NT2/D1 (cell line): ENCODE results near the gene OR10H1.
A peak's percentile ranks its signal among the peaks of the same experiment; 100 is the strongest.
"Not testable (repeated sequence)": the region's sequence is repeated elsewhere in the genome, so short reads cannot be mapped to it uniquely, and the experiment has no call there.

Experiments
- DNase-seq: peaks from one replicate; pipeline ENCODE4 v3.0.0-alpha.2; 2011; ENCODE audit warnings: low read depth, low spot score
- H3K27me3 ChIP-seq: 2 replicates; pipeline ENCODE4 v1.6.0; 2011; ENCODE audit warnings: mild to moderate bottlenecking; ENCODE audit not compliant: insufficient read length, insufficient read depth
- H3K36me3 ChIP-seq: 2 replicates; pipeline ENCODE4 v1.6.1; 2011; ENCODE audit warnings: mild to moderate bottlenecking, low read length, mixed read lengths; ENCODE audit not compliant: insufficient read depth, insufficient read length
- H3K4me1 ChIP-seq: 2 replicates; pipeline ENCODE4 v1.5.1; 2011; ENCODE audit not compliant: insufficient read depth, insufficient read length
- H3K4me3 ChIP-seq: 2 replicates; pipeline ENCODE4 v1.5.1; 2011; ENCODE audit warnings: low read depth; ENCODE audit not compliant: insufficient read length
- H3K9ac ChIP-seq: 2 replicates; pipeline ENCODE4 v1.6.0; 2011; ENCODE audit warnings: low read depth; ENCODE audit not compliant: insufficient read length
- H3K9me3 ChIP-seq: 2 replicates; pipeline ENCODE4 v1.5.1; 2011; ENCODE audit warnings: mild to moderate bottlenecking, low read length; ENCODE audit not compliant: insufficient read depth
- SUZ12 ChIP-seq: IDR thresholded peaks from 2 replicates; pipeline ENCODE4 v1.6.1; 2011; ENCODE audit not compliant: insufficient read length, insufficient read depth; ENCODE audit errors: extremely low read depth
- YY1 ChIP-seq: IDR thresholded peaks from 2 replicates; pipeline ENCODE4 v1.6.1; 2011; ENCODE audit not compliant: insufficient read length, insufficient read depth
- ZNF274 ChIP-seq: IDR thresholded peaks from 2 replicates; pipeline ENCODE4 v1.6.1; 2011; ENCODE audit warnings: mild to moderate bottlenecking, low read depth, low read length

Gene OR10H1

DNA sequence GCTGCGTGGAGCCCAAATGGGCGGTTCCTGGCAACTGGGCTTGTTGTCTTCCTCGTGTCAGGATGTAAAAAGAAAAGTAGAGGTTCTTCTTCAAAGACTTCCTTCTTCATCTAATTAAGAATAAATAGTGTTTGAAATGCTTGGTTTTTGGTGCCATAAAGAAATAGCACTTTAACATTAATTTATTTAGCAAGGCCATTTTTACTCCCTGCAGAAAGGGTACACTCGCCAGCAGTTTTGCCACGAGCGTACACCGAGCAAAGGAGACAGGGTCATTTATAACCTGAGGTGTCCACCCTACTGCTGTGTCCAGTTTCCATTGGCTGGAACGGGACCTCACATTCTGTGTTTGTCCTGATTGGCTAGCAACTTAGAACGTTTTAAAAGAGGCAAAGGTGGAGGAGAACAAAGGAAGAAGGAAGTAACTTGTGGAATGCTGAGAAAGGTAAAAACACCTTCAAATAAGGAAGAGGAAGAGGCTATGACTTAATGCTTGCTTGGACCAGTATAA lies 21.8 kb upstream of the OR10H1 start:
- TF ChIP-seq YY1 (no peak), ZNF274 (no peak), SUZ12 (no peak)
- DNase-seq = no peak
- no peaks in the 10 kb centered on the region for H3K4me1 ChIP-seq
- peak overlapping the region; percentile 92 for H3K4me3 ChIP-seq
- no peaks in the 10 kb centered on the region for H3K36me3 ChIP-seq
- no peaks in the 10 kb centered on the region for H3K9me3 ChIP-seq
- peak overlapping the region; percentile 33 for H3K9ac ChIP-seq
- H3K27me3 ChIP-seq = no peaks in the 10 kb centered on the region

DNA sequence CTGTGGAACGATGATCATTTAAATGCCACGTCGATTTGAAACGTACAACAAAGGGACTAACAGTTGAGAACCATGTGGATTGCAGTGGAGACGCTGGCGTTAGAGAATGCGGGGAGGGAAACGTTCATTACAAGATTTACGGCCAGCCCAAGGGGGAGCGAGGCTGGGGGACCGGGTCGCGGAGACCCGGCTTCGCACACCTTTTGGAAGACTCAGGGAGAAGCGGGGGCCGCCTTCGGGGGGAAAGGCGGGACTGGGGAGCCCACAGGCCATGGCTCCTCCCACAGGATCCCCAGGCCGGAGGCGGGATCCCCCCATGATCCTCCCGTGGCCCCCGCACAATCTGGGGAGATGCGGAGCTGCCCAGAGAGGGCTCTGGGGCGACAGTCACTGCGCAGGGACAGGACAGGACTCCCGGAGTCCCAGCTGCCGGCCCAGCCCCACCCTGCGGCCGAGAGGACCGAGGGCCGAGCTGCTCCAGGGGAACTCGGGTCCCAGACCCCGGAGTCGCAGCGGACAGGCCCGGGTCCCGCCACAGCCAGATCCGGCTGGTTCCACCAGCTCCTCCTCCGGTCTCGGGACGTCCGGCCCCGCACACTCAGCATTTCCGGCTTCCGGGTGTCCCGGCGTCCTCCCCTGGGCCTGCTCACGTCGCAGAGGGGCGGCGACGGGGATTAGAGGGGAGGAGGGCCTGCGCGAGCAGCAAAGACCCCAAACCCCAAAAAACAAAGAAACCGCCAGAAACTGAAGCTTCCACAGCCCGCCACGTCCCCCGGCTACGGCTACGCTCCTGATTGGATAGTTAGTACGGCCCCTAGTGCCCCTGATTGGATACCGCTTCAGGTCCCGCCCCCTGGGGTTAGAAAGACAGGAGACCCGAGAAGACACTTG lies 21.1 kb upstream of the OR10H1 start:
- TF ChIP-seq YY1 (no peak), ZNF274 (no peak), SUZ12 (no peak)
- DNase-seq = peak; percentile 94
- Histone ChIP-seq H3K4me3 (peak overlapping the region; percentile 92), H3K9me3 (no peaks in the 10 kb centered on the region), H3K27me3 (no peaks in the 10 kb centered on the region), H3K36me3 (no peaks in the 10 kb centered on the region), H3K4me1 (no peaks in the 10 kb centered on the region), H3K9ac (peak overlapping the region; percentile 99)

DNA sequence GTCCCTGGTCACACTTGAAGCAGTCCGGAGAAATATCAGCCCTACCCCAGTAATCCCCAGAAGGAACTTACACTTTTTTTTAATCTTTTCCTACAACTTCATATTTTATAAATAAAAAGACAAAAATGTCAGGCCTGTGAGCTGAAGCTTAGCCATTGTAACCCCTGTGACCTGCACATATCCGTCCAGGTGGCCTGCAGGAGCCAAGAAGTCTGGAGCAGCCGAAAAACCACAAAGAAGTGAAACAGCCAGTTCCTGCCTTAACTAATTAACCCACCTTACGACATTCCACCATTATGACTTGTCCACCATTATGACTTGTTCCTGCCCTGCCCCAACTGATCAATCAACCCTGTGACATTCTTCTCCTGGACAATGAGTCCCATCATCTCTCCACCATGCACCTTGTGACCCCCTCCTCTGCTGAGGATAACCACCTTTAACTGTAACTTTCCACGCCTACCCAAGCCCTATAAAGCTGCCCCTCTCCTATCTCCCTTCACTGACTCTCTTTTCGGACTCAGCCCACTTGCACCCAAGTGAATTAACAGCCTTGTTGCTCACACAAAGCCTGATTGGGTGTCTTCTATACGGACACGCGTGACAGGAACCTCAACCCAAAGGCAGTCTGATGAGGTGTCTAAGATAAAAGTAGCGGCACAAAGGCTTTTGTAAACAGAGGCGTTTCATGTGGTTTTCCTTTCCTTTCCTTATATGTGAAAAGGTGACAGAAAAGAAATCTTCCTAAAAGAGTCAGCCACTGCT lies 20.3 kb upstream of the OR10H1 start:
- Histone ChIP-seq H3K9ac (peak overlapping the region; percentile 99), H3K4me3 (peak overlapping the region; percentile 92)
- H3K27me3 ChIP-seq, H3K4me1 ChIP-seq, DNase-seq, H3K9me3 ChIP-seq, H3K36me3 ChIP-seq: not testable (repeated sequence)

DNA sequence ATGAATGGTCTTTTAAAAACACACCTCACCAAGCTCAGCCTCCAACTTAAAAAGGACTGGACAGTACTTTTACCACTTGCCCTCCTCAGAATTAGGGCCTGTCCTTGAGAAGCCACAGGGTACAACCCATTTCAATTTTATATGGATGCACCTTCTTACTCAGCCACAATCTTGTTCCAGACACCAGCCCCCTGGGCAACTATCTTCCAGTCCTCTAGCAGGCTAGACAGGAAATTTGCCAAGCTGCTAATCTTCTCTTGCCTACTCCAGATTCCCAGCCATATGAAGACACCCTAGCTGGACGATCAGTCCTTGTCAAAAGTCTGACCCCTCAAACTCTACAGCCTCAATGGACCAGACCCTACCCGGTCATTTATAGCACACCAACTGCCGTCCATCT lies 18.8 kb upstream of the OR10H1 start:
- H3K36me3 ChIP-seq, H3K9me3 ChIP-seq, DNase-seq, H3K27me3 ChIP-seq, H3K9ac ChIP-seq, H3K4me3 ChIP-seq, H3K4me1 ChIP-seq: not testable (repeated sequence)

DNA sequence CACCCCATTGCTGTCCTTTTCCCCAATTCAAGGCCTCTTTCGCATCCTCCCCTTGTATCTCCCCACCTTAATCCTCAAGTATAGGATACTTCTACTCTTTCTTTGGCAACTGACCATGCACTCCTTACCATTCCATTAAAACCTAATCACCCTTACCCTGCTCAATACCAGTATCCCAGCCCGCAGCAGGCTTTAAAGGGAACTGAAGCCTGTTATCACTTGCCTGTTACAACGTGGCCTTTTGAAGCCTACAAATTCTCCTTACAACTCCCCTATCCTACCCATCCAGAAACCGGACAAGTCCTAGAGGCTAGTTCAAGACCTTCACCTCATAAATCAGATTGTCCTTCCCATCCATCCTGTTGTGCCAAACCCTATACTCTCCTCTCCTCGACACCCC lies 16.2 kb upstream of the OR10H1 start:
- H3K27me3 ChIP-seq = no peaks in the 10 kb centered on the region
- H3K9me3 ChIP-seq = no peaks in the 10 kb centered on the region
- no peak overlapping the region for H3K9ac ChIP-seq
- peaks cover 2% of the 10 kb centered on the region for H3K4me1 ChIP-seq
- no peak for DNase-seq
- TF ChIP-seq YY1 (no peak), SUZ12 (no peak), ZNF274 (no peak)
- H3K36me3 ChIP-seq = no peaks in the 10 kb centered on the region
- H3K4me3 ChIP-seq = no peak overlapping the region

DNA sequence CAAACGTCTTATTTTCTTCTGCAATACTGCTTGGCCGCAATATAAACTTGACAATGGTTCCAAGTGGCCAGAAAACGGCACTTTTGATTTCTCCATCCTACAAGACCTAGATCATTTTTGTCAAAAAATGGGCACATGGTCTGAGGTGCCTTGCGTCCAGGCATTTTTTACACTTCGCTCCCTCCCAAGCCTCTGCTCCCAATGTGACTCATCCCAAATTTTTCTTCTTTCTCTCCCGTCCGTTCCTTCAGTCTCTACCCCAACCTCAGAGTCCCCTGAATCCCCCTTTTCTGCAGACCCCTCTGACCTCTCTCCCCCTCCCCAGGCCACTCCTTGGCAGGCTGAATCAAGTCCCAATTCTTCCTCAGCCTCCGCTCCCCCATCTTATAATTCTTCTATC lies 14.3 kb upstream of the OR10H1 start:
- no peaks in the 10 kb centered on the region for H3K9me3 ChIP-seq
- peaks cover 2% of the 10 kb centered on the region for H3K4me1 ChIP-seq
- H3K4me3 ChIP-seq = no peak overlapping the region
- DNase-seq = no peak
- TF ChIP-seq YY1 (no peak), ZNF274 (no peak), SUZ12 (no peak)
- no peaks in the 10 kb centered on the region for H3K36me3 ChIP-seq
- H3K9ac ChIP-seq = no peak overlapping the region
- no peaks in the 10 kb centered on the region for H3K27me3 ChIP-seq

DNA sequence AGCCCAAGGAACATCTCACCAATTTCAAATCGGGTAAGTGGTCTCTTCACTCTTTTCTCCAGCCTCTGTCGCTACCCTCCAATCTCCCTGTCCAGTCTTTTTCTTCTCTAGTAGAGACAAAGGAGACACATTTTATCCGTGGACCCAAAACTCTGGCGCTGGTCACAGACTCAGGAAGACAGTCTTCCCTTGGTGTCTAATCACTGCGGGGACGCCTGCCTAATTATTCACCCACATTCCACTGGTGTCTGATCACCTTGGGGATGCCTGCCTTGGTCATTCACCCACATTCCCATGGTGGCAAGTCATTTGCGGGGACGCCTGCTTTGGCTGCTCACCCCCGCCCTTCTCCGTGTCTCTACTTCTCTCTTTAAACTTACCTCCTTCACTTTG lies 13.8 kb upstream of the OR10H1 start:
- H3K27me3 ChIP-seq = no peaks in the 10 kb centered on the region
- H3K9ac ChIP-seq = no peak overlapping the region
- H3K4me3 ChIP-seq = no peak overlapping the region
- TF ChIP-seq ZNF274 (no peak), YY1 (no peak), SUZ12 (no peak)
- peaks cover 2% of the 10 kb centered on the region for H3K4me1 ChIP-seq
- H3K9me3 ChIP-seq = no peaks in the 10 kb centered on the region
- no peak for DNase-seq
- no peaks in the 10 kb centered on the region for H3K36me3 ChIP-seq

DNA sequence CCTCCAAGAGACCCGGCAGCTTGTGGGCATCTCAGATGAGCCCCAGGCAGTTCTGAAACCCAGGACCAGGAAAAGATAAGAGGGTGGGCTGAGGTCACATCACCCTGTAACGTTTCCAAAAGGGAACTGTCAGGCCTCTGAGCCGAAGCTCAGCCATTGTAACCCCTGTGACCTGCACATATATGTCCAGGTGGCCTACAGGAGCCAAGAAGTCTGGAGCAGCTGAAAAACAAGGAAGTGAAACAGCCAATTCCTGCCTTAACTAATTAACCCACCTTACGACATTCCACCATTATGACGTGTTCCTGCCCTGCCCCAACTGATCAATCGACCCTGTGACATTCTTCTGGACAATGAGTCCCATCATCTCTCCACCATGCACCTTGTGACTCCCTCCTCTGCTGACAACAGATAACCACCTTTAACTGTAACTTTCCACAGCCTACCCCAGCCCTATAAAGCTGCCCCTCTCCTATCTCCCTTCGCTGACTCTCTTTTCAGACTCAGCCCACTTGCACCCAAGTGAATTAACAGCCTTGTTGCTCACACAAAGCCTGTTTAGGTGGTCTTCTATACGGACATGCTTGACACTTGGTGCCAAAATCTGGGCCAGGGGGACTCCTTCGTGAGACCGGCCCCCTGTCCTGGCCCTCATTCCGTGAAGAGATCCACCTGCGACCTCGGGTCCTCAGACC lies 13.3 kb upstream of the OR10H1 start:
- H3K27me3 ChIP-seq, H3K36me3 ChIP-seq, H3K9ac ChIP-seq, H3K4me3 ChIP-seq, DNase-seq, H3K9me3 ChIP-seq, H3K4me1 ChIP-seq: not testable (repeated sequence)
